ENCODE measurements around the gene HHEX. TPM values are rescaled to one million over a fixed set of nuclear protein-coding genes. Genes with fewer than 3 reads are reported as not detected.

HHEX gene
- total RNA-seq, 4 donors from 2014 or later: 3.2 to 40.4 (median 4.2) TPM

GRCh38 chr10:92656266-92656961 is 33.3 kb upstream of the HHEX start:
- Histone ChIP-seq H3K36me3 (no peaks in the 10 kb centered on the region), H3K4me1 (no peaks in the 10 kb centered on the region), H3K27me3 (no peaks in the 10 kb centered on the region), H3K9me3 (no peaks in the 10 kb centered on the region), H3K27ac (no peak overlapping the region), H3K4me3 (no peak overlapping the region)
- TF ChIP-seq POLR2A (IDR thresholded peaks at IDR 0.05): no peak
- TF ChIP-seq CTCF (IDR thresholded peaks at IDR 0.05): no peak
- no peak for DNase-seq

GRCh38 chr10:92657024-92657423 is 32.7 kb upstream of the HHEX start:
- no peak overlapping the region for H3K4me3 ChIP-seq
- TF ChIP-seq CTCF (IDR thresholded peaks at IDR 0.05) (no peak), POLR2A (IDR thresholded peaks at IDR 0.05) (no peak)
- no peaks in the 10 kb centered on the region for H3K4me1 ChIP-seq
- H3K36me3 ChIP-seq: no peaks in the 10 kb centered on the region
- H3K27ac ChIP-seq: no peak overlapping the region
- no peaks in the 10 kb centered on the region for H3K27me3 ChIP-seq
- no peak for DNase-seq
- no peaks in the 10 kb centered on the region for H3K9me3 ChIP-seq

GRCh38 chr10:92662848-92663247 is 26.9 kb upstream of the HHEX start:
- Histone ChIP-seq H3K27me3 (no peaks in the 10 kb centered on the region), H3K9me3 (no peaks in the 10 kb centered on the region), H3K4me1 (no peaks in the 10 kb centered on the region), H3K36me3 (no peaks in the 10 kb centered on the region), H3K27ac (no peak overlapping the region), H3K4me3 (no peak overlapping the region)
- no peak for DNase-seq
- no peak for TF ChIP-seq POLR2A (IDR thresholded peaks at IDR 0.05)

- TF ChIP-seq POLR2A (IDR thresholded peaks at IDR 0.05) (no peak), CTCF (IDR thresholded peaks at IDR 0.05) (no peak)
- H3K27ac ChIP-seq: no peak overlapping the region
- no peak overlapping the region for H3K4me3 ChIP-seq
- DNase-seq: no peak
- no peaks in the 10 kb centered on the region for H3K4me1 ChIP-seq
- no peaks in the 10 kb centered on the region for H3K9me3 ChIP-seq
- no peaks in the 10 kb centered on the region for H3K36me3 ChIP-seq
- H3K27me3 ChIP-seq: no peaks in the 10 kb centered on the region
These were observed 25.4 kb upstream of the HHEX start for GRCh38 chr10:92664322-92664721.

- no peaks in the 10 kb centered on the region for H3K9me3 ChIP-seq
- no peaks in the 10 kb centered on the region for H3K27me3 ChIP-seq
- no peak for DNase-seq
- H3K27ac ChIP-seq: no peak overlapping the region
- H3K4me3 ChIP-seq: no peak overlapping the region
- no peaks in the 10 kb centered on the region for H3K4me1 ChIP-seq
- H3K36me3 ChIP-seq: no peaks in the 10 kb centered on the region
- no peak for TF ChIP-seq CTCF (IDR thresholded peaks at IDR 0.05)
- TF ChIP-seq POLR2A (IDR thresholded peaks at IDR 0.05): no peak
These were observed 22.7 kb upstream of the HHEX start for GRCh38 chr10:92667078-92667477.

GRCh38 chr10:92677708-92678107 is 12.0 kb upstream of the HHEX start:
- TF ChIP-seq CTCF (IDR thresholded peaks at IDR 0.05) (no peak), POLR2A (IDR thresholded peaks at IDR 0.05) (no peak)
- H3K4me3 ChIP-seq: no peak overlapping the region
- no peaks in the 10 kb centered on the region for H3K9me3 ChIP-seq
- no peaks in the 10 kb centered on the region for H3K4me1 ChIP-seq
- no peaks in the 10 kb centered on the region for H3K27me3 ChIP-seq
- no peak overlapping the region for H3K27ac ChIP-seq
- no peaks in the 10 kb centered on the region for H3K36me3 ChIP-seq
- DNase-seq: no peak
